GM21786 (cell line): Measurements from ENCODE around the gene SRSF7.
"Not testable (repeated sequence)": the region's sequence is repeated elsewhere in the genome, so short reads cannot be mapped to it uniquely, and the experiment has no call there.

ENCODE experiments used
- ATAC-seq: cut with Tn5 transposase; IDR thresholded peaks from one replicate; pipeline ENCODE4 v1.9.1; 2021; ENCODE audit not compliant: unreplicated experiment

The SRSF7 gene

DNA sequence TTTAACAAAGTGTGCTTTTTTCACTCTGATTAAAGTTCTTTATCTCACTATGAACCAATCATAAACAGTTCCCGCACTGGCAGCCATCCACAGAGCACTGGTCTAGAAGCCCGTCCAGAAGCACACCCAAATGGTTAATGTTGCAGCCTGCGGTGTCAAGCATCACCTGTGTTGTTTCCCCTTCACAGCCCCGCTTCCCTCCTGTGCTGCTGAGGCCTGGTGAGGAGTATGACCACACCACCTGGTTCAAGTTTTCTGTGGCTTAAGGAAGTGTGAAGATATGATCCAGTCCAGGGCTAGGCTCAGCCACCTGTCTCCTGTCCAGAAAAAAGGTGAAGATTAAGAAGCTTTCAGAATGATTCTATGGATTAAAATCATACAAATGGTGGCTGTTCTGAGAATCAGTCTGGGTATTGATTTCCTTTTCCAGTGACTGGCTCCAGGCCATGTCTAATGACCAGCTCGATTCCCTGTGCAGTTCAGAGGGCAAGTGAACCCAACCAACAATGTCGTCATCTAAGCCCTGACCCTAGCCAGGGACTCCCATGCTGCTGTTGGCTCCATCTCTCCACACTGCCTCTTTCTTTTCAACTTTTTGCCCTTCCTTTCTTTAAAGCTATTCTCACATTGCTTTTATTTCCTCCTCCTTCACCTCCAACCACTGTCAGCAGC lies 17.7 kb downstream of the SRSF7 start:
- ATAC-seq = no peak

DNA sequence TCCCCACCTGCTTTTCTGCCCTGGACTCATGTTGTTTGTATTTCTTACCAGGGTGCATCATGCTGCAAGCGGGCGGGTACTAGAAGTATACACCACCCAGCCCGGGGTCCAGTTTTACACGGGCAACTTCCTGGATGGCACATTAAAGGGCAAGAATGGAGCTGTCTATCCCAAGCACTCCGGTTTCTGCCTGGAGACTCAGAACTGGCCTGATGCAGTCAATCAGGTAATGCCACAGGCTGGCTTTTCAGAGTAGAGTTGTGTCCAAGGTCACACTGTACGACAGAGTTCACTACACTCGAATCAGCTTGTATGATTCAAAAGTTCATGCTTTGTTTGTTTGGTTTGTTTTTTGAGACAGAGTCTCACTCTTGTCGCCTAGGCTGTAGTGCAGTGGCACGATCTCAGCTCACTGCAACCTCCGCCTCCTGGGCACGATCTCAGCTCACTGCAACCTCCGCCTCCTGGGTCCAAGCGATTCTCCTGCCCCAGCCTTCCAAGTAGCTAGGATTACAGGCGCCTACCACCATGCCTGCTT lies 19.4 kb downstream of the SRSF7 start:
- ATAC-seq = no peak

DNA sequence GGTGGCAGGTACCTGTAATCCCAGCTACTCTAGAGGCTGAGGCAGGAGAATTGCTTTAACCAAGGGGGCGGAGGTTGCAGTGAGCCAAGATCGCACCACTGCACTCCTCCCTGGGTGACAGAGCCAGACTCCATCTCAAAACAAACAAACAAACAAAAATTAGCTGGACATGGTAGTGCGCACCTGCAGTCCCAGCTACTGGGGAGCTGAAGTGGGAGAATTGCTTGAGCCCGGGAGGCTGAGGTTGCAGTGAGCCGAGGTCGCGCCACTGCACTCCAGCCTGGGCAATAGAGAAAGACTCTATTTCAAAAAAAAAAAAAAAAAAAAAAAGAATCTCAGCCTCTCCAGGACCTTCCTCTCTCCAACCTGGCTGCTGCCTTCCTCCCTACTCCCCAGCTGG lies 20.1 kb downstream of the SRSF7 start:
- no peak for ATAC-seq

DNA sequence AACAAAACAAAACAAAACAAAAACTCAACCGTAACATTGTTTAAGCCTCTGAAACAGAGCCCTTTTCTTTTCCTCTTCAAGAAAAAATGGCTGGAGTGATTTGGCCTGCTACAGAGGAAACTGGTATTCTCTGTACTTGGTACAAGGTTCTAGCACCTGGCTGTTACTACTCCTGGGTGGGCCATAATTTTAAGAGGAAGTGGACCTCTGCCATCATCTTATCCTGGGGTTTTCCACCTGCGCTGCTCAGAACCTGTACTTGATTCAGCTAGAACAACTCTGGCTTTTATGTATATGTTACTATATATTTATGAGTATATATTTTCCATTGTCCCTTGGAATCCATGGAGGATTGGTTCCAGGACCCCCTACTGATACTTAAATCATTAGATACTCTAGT lies 22.5 kb downstream of the SRSF7 start:
- no peak for ATAC-seq

DNA sequence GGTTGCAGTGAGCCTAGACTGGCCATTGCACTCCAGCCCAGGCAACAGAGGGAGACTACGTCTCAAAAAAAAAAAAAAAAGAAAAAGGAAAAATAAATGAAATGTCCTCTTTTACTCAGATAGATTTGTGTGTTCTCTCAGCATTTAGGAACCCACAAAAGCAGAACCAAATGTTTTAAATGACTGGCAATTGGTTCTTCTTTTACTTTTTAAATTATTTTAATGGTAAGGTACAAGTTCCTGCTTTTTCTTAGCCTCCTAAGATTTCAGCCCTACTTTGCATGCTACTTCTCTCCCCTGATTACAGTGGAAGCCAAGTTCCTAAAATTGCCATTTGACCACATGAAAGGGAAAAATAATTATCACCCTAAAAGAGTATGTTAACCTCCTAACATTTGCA lies 23.5 kb downstream of the SRSF7 start:
- no peak for ATAC-seq

DNA sequence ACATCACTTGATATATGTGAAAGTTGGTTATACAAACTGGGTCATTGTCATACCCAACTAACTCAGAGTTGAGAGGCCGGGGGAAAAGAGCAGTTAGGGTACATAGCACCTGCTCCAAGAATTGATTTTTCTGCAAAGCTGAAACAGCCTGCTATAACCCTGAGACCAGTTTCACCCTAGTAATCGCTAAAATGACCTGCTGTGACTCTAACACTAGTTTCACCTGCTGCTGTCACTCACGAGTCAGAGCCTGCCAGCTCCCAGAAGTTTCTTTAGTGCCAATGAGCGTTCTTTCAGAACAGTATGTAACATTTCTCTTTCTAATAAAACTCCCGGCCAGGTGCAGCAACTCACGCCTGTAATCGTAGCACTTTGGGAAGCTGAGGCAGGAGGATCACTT lies 28.0 kb downstream of the SRSF7 start:
- peak; percentile 67 for ATAC-seq

DNA sequence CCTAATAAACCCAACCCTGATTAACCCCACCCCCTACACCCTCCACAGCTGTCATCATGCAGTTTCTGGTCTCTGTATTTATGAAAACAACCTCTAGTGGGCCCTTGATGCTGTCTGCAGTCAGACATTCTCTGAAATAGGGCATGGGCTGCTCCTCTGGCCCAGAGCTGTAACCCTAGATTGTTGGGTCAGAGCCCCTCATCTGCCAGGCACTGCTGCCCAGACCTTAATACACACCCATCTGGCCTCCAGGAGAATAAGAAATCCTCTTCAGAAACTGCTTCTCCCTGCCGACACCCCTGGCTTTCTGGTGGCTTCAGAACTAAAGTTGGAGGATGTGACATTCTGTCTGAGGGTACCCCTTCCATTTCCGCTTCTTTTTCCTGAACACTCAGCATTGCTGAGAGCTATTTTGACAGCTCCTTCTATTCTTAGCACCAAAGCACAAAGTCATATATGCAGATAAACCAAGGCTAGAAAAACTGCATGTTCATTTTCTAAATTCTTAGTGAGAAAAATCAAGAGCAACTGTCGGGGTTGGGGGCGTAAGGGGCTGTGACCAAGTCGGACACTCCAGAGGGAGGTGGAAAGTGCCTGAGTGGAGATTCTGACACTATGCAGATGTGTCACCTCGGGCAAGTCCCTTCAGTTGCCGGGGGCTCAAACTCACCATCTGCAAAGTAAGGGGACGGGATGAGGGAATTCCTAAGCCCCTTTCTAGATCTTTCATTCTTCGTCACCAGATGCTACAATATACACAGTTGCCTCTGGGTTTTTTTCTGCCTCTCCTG lies 28.7 kb downstream of the SRSF7 start:
- ATAC-seq = peak; percentile 34

DNA sequence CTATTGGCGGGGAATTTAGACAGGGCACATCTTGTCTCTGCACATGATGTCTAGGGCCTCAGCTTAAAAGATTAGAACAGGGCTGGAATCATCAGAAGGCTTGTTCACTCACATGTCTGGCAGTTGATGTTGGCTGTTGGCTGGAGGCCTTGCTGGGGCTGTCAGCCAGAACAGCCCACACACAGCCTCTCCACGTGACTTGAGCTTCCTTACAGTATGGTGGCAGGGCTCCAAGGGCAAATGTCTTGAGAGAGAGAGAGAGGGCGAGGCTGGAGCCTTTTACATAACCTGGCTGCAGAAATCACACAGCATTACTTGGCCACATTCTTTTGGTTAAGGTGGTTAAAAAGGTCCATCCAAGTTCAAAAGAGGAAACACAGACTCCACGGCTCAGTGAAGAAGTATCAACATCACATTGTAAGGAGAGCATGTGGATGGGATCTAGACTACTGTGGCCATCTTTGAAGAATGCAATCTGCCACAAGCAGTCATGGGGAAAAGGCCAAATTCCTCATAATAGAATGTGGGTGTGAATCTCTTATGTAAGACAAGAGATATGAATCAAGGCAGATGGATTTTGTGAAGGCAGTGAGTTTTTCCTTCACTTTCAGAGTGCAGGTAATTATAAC lies 30.4 kb downstream of the SRSF7 start:
- ATAC-seq = no peak

DNA sequence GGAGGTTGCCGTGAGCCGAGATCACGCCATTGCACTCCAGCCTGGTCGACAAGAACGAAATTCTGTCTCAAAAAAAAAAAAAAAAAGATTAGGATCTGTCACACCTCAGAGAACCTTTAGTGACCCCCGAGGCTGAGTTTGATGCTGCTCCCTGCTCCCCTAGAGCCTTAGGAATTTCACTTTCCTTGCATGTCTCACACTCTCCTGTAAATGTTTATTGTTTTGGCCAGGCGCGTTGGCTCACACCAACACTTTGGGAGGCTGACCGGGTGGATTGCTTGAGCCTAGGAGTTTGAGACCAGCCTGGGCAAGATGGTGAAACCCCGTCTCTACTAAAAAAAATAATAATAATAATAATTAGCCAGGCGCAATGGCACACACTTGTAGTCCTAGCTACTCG lies 31.5 kb downstream of the SRSF7 start:
- ATAC-seq = no peak

DNA sequence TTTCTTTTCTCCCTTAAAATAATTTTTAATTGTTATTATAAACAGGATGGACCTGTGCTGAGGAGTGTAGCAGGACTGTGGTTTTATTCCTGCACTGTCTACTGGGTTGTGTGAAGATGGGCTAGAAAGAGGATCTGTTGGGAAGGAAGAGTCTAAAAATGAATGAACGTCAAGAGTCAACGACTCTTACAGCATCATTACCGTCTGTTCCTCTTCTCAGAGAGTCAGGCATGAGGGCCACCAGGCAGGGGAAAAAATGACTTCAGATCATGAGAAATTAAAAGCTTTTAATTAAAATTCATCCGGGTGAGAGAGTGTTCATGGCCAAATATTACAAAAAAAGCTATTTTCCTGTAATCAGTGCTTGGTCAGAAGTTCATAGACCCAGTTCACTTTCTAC lies 32.6 kb downstream of the SRSF7 start:
- no peak for ATAC-seq

DNA sequence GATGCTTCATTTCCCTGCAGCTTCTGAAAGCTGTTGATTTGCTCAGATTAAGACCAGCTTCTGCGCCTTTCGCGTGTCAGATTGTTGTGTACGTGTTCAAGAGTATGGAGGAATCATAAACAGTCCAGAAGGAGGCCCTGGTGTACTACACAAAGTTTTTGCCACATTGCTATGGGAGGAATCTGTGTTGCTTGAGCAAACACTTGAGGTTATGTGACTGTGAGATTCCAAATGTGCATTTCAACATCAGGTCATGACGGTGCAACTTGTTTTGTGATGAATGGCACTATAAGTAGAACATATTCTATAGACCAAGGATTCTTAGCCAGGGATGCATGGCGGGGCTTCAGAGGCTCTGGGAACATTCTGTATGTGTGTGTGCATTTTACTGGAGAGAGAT lies 35.0 kb downstream of the SRSF7 start:
- no peak for ATAC-seq

DNA sequence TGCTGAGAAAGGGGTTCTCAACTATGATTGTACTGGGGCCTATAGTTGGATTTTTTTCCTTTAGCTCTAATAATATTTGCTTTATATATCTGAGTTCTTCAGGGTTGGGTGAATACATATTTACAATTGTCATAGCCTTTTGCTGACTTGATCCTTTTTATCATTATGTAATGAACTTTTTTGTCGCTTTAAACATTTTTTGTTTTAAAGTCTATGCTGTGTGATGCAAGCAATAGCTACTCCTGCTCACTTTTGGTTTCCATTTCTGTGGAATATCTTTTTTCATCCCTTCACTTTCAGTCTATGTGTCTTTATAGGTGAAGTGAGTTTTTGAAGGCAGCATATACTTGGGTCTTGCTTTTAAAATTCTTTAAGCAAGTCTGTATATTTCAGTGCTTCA lies 36.2 kb downstream of the SRSF7 start:
- not testable (repeated sequence) for ATAC-seq

DNA sequence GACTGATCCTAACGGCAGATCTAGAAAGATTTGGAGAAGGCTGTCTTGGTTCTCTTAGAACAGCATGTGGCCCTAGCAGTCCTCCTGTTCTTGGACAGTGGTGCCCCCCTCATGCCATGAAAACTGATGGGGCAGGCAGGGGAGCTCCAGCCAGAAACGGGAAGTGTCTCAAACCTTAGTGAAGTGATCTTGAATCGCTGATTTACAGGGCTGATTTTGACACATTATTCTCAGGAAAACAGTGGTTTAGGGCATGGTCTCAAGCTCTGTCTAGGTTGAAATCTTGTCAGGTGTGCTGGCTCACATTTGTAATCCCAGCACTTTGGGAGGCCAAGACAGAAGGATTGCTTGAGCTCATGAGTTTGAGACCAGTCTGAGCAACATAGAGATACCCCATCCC lies 37.8 kb downstream of the SRSF7 start:
- ATAC-seq = no peak

DNA sequence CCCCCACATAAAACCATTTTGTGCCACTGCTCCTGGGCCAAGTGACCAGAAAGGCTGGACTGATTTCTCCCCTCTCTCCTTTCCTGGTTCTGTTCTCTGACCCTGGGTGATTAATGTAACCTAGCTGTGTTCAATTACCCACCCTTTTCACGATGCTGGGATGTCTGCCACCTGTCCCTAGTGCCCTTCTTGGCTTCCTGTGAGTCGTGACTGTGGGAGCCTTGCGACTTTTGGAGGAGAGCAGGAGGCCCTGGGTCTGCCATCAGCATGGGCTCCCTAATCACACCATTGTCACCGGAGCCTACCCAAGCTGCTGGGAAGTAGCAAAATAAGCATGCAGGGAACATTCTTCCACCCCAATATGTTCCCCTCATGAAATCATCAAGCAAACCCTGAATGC lies 38.3 kb downstream of the SRSF7 start:
- ATAC-seq = no peak

DNA sequence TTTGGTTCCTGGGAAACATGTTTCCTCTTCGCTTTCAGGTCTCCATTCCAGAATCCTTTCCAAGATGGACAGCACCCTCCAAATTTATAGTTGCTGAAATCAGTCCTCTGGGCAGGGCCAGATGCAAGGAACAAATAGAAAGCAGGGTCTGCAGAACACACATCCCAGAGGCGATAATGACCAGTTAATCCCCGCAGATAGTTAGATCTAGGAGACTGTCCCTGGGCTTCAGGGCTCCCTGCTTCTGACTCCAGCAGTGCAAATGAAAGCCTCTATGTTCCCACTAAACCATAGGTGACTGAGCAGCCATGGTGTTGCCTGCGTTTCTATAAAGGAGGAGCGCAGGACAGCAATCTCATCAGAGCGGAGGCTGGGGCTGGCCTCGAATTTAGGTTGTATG lies 38.7 kb downstream of the SRSF7 start:
- ATAC-seq = no peak

DNA sequence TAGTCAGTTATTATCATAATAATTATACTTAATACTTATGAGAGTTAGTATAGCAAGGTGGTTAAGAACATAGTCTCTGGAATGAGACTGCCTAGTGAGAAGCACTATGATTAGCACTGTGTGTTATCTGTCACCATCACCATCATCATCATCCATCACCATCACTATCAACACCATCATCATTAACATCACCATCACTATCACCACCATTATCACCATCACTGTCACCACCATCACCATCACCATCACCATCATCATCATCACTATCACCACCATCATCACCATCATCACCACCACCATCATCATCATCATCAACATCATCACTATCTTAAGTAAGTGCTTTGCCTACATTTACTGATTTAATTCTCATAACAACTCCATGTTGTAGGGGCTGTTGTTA lies 39.6 kb downstream of the SRSF7 start:
- no peak for ATAC-seq

DNA sequence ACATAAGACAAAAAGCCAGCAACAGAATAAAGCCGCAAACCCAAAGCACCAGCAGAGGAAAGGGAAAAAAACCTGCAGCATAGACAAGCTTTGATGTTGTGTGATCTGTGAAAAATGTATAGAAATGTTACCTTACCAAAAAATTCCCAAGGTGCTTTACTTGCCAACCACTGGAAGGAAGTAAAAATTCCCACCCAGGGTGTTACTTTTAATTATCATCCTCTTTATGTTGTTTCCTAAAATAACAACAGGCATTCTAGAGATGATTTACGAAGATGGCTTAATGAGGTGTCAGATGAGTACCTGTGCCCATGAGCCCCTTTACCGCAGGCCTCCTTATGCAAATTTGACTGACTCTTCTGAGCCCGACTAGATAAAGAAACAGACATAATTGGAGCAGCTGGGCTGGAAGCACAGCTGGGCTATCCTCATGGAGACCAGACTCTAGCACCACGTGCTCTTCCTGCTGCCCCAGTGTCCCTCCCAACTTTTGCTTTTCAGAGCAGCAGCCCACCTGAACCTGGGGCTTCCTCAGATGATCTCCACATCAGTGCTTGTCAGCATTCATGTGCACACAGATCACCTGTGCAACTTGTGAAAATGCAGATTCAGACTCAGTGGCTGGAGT lies 41.5 kb downstream of the SRSF7 start:
- peak; percentile 86 for ATAC-seq

DNA sequence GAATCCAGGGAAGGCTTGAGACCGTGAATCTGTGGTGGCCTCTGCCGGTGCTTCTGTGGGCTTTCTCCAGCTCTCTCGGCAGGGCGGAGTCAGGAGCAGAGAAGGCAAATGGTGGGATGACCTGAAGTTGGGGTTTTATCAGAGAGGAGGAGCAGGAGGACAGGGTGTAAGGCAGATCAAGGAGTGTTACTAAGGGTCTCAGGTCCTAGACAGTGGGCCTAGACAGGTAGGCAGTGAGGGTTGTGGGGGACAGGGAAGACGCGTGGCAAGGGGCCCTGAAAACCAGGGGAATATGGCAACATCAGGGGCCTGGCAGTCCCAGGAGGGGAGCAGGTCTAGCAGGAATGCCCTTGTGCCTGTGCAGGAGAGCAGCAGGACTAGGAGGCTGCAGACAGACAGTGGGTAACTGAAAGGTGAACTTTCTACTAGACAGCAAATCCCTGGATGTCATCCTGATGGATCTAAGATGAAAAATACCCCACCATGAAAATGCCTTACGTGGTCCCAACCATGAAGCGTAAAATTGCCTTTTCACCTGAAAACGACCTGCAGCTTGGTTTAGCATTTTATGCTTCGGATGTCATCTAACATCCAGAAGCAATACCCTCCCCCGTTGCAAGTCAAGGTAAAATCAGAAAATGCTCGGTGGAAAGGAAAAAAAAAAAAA lies 42.1 kb downstream of the SRSF7 start:
- no peak for ATAC-seq

DNA sequence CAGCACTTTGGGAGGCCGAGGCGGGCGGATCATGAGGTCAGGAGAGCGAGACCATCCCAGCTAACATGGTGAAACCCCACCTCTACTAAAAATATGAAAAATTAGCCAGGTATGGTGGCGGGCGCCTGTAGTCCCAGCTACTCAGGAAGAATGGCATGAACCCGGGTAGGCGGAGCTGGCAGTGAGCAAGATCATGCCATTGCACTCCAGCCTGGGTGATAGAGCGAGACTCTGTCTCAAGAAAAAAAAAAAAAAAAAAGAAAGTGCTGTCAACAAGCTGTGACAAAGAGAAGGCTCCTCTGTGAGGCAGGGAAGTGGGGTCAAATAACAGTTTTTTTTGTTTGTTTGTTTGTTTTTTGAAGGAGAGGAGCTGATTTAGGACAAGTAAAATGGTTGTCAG lies 42.7 kb downstream of the SRSF7 start:
- ATAC-seq = not testable (repeated sequence)

DNA sequence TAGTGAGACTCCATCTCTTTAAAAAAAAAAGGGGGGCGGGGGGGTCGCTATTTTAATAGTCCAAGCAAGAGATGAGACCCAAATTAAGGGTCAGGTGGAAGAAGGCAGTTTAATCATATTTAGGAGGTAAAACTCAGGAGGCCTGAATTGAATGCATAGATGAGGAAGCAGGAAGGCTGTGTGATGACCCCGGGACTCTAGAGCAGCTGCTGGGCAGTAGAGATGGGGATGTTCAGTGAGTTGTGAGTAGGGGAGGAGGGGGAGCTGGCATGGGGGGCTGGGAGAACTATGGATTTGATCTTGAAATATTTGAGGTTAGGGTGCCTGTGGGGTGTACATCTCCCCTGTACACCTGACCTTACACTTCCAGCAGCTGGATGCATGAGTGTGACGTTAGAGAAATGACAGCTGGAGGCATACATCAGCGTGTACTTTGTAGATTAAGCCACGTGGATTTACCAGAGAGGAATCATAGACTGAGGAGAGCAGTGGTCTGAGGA lies 44.3 kb downstream of the SRSF7 start:
- no peak for ATAC-seq

DNA sequence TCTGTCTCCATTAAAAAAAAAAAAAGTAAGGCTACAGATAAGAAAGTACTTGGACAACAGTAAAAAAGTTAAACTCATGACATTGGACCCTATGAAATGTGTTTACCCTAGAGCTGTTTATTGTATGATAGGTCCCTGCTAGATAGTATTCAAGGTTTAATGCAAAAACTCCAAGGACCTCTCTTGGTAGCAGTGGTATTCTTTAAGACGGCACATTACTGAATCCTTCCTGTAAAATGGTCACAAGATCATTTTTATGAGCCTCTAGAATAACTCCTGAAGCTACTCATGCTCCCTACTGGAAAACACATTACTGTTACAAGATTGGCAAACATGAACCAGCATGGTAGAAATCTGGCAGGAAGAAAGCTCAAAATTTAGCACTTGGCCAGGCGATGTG lies 46.5 kb downstream of the SRSF7 start:
- no peak for ATAC-seq
